Spleen (tissue), 11 donors: Measurements from ENCODE around the gene MMEL1. TPM values are rescaled to one million over a fixed set of nuclear protein-coding genes. Genes with fewer than 3 reads are reported as not detected.

Experiments
- DNase-seq: peaks from one replicate; pipeline ENCODE4 v3.0.0-alpha.2; 2020
- H3K27ac ChIP-seq, 8 donors: fragments of 200-600 bp; sonication (generic) in 7 of 8; 1 replicate in 4 of 8; 2 replicates in 4 of 8; pipeline versions ENCODE4 v1.5.0 to v1.8.0; 2016 to 2021; ENCODE audit warnings: inconsistent platforms in 4 of 8, mild to moderate bottlenecking in 4 of 8, moderate library complexity in 1 of 8
- H3K27me3 ChIP-seq, 7 donors: fragments of 200-600 bp; sonication (generic) in 6 of 7; replicated peaks in 1 of 7; 1 replicate in 4 of 7; 2 replicates in 3 of 7; pipeline versions ENCODE4 v1.5.0 to v1.8.0; 2016 to 2021; ENCODE audit warnings: inconsistent platforms in 3 of 7, mild to moderate bottlenecking in 1 of 7
- H3K36me3 ChIP-seq, 6 donors: fragments of 200-600 bp; sonication (generic) in 5 of 6; 1 replicate in 4 of 6; 2 replicates in 2 of 6; pipeline versions ENCODE4 v1.5.0 to v1.8.0; 2016 to 2021; ENCODE audit warnings: inconsistent platforms in 2 of 6
- H3K4me1 ChIP-seq, 6 donors: fragments of 200-600 bp; sonication (generic) in 5 of 6; 1 replicate in 3 of 6; 2 replicates in 3 of 6; pipeline versions ENCODE4 v1.5.0 to v1.8.0; 2016 to 2021; ENCODE audit warnings: inconsistent platforms in 3 of 6
- H3K4me3 ChIP-seq, 8 donors: fragments of 200-600 bp; sonication (generic) in 7 of 8; 1 replicate in 4 of 8; 2 replicates in 4 of 8; pipeline versions ENCODE4 v1.5.0 to v1.8.0; 2016 to 2021; ENCODE audit warnings: inconsistent platforms in 4 of 8, mild to moderate bottlenecking in 4 of 8, moderate library complexity in 2 of 8
- H3K9me3 ChIP-seq, 8 donors: fragments of 200-600 bp; sonication (generic) in 7 of 8; 1 replicate in 4 of 8; 2 replicates in 4 of 8; pipeline versions ENCODE4 v1.5.0 to v1.8.0; 2016 to 2021; ENCODE audit warnings: inconsistent platforms in 4 of 8
- POLR2A ChIP-seq, 3 donors: fragments of 450-650 bp; IDR thresholded peaks; one replicate each; pipeline ENCODE4 v1.5.1; 2017; ENCODE audit warnings: antibody characterized with exemption in 3 of 3, mild to moderate bottlenecking in 1 of 3
- POLR2AphosphoS5 ChIP-seq, 3 donors: sonication (generic); formaldehyde crosslinking; IDR thresholded peaks; one replicate each; pipeline ENCODE4 v1.5.1; 2017; ENCODE audit warnings: antibody characterized with exemption in 3 of 3
- WGBS, 5 donors: extraction: QIAGEN DNeasy Blood & Tissue Kit in 3 of 5; methylation state at CpG; one replicate each; pipeline versions ENCODE4 v1.1.5 to v1.1.7; 2013 to 2018; 5-methylcytosine and 5-hydroxymethylcytosine counted together
- intact Hi-C: fragments of 100-400 bp; cut with DNase I; formaldehyde crosslinking; loops from one replicate; pipeline ENCODE4 v1.15.0; 2023; ENCODE audit warnings: low total_unique reads
- polyA plus RNA-seq, 3 donors: library from polyadenylated mRNA; stranded (reverse); fragments of 200-250 nt; gene quantifications; one replicate each; pipeline ENCODE4 v1.2.1, GENCODE V29; 2013
- total RNA-seq, 7 donors: library from RNA; depleted of rRNA in 3 of 7; stranded (reverse); fragments of >200 nt in 3 of 7; fragmentation: NEBNext Ultra II Directional in 4 of 7; extraction: Animal tissue kit (Norgen Biotek cat#: 25700) in 4 of 7; gene quantifications; one replicate each; pipeline versions ENCODE4 v1.1.0 to v1.2.1, GENCODE V29; 2016 to 2021
- TF ChIP-seq, protein P1 (sequence below), 11 experiments: fragments of 200-600 bp in 7 of 11; fragments of 450-650 bp in 4 of 11; sonication (generic) in 4 of 11; IDR thresholded peaks in 8 of 11; conservative IDR thresholded peaks in 3 of 11; 1 replicate in 7 of 11; 2 replicates in 4 of 11; pipeline versions ENCODE4 v1.4.0 to v1.8.0; 2016 to 2021; ENCODE audit warnings: antibody characterized with exemption in 11 of 11, inconsistent platforms in 4 of 11, mild to moderate bottlenecking in 1 of 11
- donor health status: healthy with polysubstance abuse.
- donor health status: DM: no; HTN: no; CAD: no; lungs with moderate emphysema.
- donor health status: DM: no; HTN: no; CAD: no.
- donor health status: Bipolar disorder and iron deficiency.
- donor health status: healthy.
- donor health status: DM: no; HTN: no; CAD: no.
- donor health status: DM: yes; HTN: yes; CAD: no.

MMEL1 gene
- total and polyA plus RNA-seq, 10 donors: 1.9 to 6.4 (median 3.3) TPM; not detected in 1

DNA sequence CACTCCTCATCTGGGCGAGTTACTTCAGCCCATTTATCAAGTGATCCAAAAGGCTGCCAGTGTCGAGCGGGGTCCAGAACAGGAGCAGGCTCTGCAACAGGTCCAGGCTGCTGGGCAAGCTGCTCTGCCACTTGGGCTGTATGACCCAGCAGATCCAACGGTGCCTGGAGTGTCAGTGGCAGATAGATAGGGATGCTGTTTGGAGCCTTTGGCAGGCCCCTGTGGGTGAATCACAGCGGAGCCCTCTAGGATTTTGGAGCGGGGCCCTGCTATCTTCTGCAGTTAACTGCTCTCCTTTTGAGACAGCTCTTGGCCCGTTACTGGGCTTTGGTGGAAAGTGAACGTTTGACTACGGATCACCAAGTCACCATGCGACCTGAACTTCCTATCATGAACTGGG lies 7.5 kb downstream of the MMEL1 start:
- no peak overlapping the region for H3K4me3 ChIP-seq
- peaks cover 0 to 14% (median 8%) of the 10 kb centered on the region in 8 donors for H3K9me3 ChIP-seq
- 81 to 93% (median 86%) methylated on average over 10 of the region's 10 CpGs for WGBS, 5 donors
- no peak for DNase-seq
- no peak for TF ChIP-seq POLR2AphosphoS5 (IDR thresholded peaks at IDR 0.05)
- no peak for TF ChIP-seq POLR2A (IDR thresholded peaks at IDR 0.05)
- TF ChIP-seq, protein P1, sequence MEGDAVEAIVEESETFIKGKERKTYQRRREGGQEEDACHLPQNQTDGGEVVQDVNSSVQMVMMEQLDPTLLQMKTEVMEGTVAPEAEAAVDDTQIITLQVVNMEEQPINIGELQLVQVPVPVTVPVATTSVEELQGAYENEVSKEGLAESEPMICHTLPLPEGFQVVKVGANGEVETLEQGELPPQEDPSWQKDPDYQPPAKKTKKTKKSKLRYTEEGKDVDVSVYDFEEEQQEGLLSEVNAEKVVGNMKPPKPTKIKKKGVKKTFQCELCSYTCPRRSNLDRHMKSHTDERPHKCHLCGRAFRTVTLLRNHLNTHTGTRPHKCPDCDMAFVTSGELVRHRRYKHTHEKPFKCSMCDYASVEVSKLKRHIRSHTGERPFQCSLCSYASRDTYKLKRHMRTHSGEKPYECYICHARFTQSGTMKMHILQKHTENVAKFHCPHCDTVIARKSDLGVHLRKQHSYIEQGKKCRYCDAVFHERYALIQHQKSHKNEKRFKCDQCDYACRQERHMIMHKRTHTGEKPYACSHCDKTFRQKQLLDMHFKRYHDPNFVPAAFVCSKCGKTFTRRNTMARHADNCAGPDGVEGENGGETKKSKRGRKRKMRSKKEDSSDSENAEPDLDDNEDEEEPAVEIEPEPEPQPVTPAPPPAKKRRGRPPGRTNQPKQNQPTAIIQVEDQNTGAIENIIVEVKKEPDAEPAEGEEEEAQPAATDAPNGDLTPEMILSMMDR (IDR thresholded peaks at IDR 0.05 in 8 of 11, conservative IDR thresholded peaks at IDR 0.05 in 3 of 11): no peak
- intact Hi-C loops: no loop called here
- H3K4me1 ChIP-seq: peaks cover 0 to 15% (median 11%) of the 10 kb centered on the region in 6 donors
- H3K36me3 ChIP-seq: no peaks in the 10 kb centered on the region
- H3K27ac ChIP-seq: no peak overlapping the region
- H3K27me3 ChIP-seq: peaks cover 4 to 64% (median 47%) of the 10 kb centered on the region in 7 donors

DNA sequence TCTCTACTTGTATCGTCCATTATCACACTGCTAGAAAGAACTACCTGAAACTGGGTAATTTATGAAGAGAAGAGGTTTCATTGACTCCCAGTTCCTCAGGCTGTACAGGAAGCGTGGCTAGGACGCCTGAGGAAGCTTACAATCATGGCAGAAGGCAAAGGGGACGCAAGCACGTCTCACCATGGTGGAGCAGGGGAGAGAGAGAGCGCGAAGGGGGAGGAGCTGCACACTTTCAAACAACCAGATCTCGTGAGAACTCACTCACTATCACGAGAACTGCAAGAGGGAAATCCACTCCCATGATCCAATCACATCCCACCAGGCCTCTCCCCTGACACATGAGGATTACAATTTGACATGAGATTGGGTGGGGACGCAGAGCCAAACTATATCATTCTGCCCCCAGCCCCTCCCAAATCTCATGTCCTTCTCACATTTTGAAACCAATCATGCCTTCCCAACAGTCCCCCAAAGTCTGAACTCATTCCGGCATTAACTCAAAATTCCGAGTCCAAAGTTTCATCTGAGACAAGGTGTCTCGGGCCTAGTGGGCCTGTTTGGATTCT lies 8.0 kb downstream of the MMEL1 start:
- 71 to 83% (median 74%) methylated on average over 13 of the region's 13 CpGs for WGBS, 5 donors
- Histone ChIP-seq H3K36me3 (no peaks in the 10 kb centered on the region), H3K27ac (no peak overlapping the region), H3K9me3 (peaks cover 0 to 19% (median 9%) of the 10 kb centered on the region in 8 donors), H3K27me3 (peaks cover 4 to 60% (median 46%) of the 10 kb centered on the region in 7 donors), H3K4me3 (no peak overlapping the region), H3K4me1 (peaks cover 0 to 15% (median 11%) of the 10 kb centered on the region in 6 donors)
- intact Hi-C loops: no loop called here
- DNase-seq: no peak
- no peak for TF ChIP-seq POLR2AphosphoS5 (IDR thresholded peaks at IDR 0.05)
- TF ChIP-seq POLR2A (IDR thresholded peaks at IDR 0.05): no peak
- TF ChIP-seq, protein P1 (IDR thresholded peaks at IDR 0.05 in 8 of 11, conservative IDR thresholded peaks at IDR 0.05 in 3 of 11): no peak

DNA sequence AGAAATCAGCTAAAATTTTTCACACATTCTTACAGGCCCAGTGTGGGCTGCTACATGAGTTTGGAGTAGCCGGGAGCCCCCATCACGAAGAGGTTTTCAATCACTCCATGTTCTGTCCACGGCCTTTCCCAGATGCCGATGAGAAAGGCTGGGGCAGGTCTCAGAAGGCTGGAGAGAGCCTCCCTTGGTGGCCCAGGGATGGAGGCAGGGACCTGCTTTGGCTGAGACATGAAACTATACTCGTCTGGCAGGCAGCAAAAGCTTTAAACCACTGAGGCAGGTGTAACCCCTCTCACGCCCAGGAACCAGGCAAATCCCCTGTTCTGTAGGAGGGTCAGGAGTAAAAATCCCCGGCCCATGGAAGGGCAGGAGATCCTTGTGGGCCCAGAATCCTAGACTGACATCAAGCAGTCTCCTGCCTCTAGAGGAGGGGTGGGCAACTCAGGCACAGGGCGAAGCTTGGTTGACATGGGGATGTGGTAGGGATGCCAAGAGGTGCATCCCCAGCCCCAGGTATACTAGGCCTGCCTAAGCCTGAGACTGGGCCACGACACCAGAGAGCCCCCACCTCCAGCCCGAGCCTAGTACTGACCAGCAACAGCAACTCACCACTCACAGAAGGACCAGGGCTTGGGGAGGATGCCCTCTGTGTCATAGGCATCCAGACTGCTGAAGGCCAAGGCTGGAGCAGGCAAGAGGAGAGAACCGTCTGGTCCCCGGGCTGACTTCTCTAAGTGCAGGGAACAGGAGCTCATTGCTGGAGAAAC lies 9.1 kb downstream of the MMEL1 start:
- peak; percentile 36 for DNase-seq
- 64 to 84% (median 75%) methylated on average over 8 to 12 of the region's 12 CpGs for WGBS, 5 donors
- peaks cover 0 to 20% (median 10%) of the 10 kb centered on the region in 8 donors for H3K9me3 ChIP-seq
- intact Hi-C loops: no loop called here
- TF ChIP-seq POLR2AphosphoS5 (IDR thresholded peaks at IDR 0.05) (no peak), POLR2A (IDR thresholded peaks at IDR 0.05) (no peak)
- TF ChIP-seq, protein P1 (IDR thresholded peaks at IDR 0.05 in 8 of 11, conservative IDR thresholded peaks at IDR 0.05 in 3 of 11): no peak
- H3K4me3 ChIP-seq: no peak overlapping the region
- no peaks in the 10 kb centered on the region for H3K36me3 ChIP-seq
- peaks cover 0 to 9% (median 7%) of the 10 kb centered on the region in 6 donors for H3K4me1 ChIP-seq
- peaks cover 4 to 49% (median 35%) of the 10 kb centered on the region in 7 donors for H3K27me3 ChIP-seq
- H3K27ac ChIP-seq: no peak overlapping the region

DNA sequence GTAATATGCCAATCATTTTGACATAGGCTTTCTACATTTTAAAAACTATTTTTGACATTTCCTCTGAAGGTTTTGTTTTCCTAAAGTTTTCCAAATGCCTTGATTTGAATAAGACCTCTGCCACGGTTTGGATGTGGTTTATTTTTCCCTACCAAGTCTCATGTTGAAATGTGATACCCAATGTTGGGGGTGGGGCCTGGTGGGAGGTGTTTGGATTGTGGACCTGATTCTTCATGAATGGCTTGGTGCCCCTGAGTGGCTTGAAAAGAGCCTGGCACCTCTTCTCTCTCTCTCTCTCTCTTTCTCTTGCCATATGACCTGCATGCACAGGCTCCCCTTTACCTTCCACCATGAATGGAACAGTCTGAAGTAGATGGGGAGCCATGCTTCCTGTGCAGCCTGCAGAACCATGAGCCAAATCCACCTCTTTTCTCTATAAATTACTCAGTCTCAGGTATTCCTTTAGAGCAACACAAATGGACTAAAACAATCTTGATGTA lies 14.8 kb downstream of the MMEL1 start:
- no peak for DNase-seq
- Histone ChIP-seq H3K27ac (no peak overlapping the region), H3K27me3 (peaks cover 0 to 12% (median 0%) of the 10 kb centered on the region in 7 donors), H3K9me3 (peaks cover 0 to 58% (median 48%) of the 10 kb centered on the region in 8 donors), H3K4me3 (no peak overlapping the region), H3K4me1 (no peaks in the 10 kb centered on the region), H3K36me3 (no peaks in the 10 kb centered on the region)
- intact Hi-C loops: no loop called here
- TF ChIP-seq POLR2A (IDR thresholded peaks at IDR 0.05) (no peak), POLR2AphosphoS5 (IDR thresholded peaks at IDR 0.05) (no peak)
- TF ChIP-seq, protein P1 (IDR thresholded peaks at IDR 0.05 in 8 of 11, conservative IDR thresholded peaks at IDR 0.05 in 3 of 11): no peak
- 2 to 21% (median 7%) methylated on average over 1 of the region's 1 CpG for WGBS, 5 donors
